Skin epidermis (tissue), 12 donors: ENCODE data around the gene TLE5.
"Not testable (repeated sequence)": the region's sequence is repeated elsewhere in the genome, so short reads cannot be mapped to it uniquely, and the experiment has no call there.

Experiments
- H3K27ac ChIP-seq, 21 experiments: fragments of 200-600 bp; sonication (generic) in 11 of 21; one replicate each; pipeline ENCODE4 v1.5.0; 2020; ENCODE audit warnings: mild to moderate bottlenecking in 3 of 21, inconsistent platforms in 2 of 21, moderate library complexity in 2 of 21
- H3K4me3 ChIP-seq, 7 experiments: fragments of 200-600 bp; sonication (generic) in 2 of 7; one replicate each; pipeline ENCODE4 v1.5.0; 2020; ENCODE audit warnings: inconsistent platforms in 2 of 7, mild to moderate bottlenecking in 2 of 7, moderate library complexity in 1 of 7

The TLE5 gene

DNA sequence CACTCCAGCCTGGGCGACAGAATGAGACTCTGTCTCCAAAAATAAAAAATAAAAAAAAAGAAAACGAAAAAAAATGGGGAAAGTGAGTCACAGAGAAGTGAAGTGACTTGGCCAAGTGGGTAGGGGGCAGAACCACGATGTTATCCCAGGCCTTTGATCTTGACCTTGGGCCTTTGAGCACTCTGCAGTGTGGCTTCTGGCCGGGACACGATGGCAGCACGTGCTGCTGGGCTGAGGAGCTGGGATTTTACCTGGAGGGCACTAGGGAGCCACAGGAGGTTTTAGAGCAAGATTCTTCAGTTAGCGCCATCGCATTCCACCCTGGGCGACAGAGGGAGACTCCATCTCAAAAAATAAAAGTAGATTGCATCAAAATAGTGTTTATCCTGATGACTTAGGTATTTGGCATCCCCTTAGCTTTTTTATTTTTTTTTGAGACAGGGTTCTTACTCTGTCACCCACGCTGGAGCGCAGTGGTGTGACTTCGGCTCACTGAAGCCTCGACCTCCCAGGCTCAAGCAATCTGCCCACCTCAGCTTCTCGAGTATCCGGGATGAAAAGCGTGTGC is 4.3 kb upstream of the TLE5 start:
- H3K4me3 ChIP-seq = no peak overlapping the region
- H3K27ac ChIP-seq = no peak overlapping the region

DNA sequence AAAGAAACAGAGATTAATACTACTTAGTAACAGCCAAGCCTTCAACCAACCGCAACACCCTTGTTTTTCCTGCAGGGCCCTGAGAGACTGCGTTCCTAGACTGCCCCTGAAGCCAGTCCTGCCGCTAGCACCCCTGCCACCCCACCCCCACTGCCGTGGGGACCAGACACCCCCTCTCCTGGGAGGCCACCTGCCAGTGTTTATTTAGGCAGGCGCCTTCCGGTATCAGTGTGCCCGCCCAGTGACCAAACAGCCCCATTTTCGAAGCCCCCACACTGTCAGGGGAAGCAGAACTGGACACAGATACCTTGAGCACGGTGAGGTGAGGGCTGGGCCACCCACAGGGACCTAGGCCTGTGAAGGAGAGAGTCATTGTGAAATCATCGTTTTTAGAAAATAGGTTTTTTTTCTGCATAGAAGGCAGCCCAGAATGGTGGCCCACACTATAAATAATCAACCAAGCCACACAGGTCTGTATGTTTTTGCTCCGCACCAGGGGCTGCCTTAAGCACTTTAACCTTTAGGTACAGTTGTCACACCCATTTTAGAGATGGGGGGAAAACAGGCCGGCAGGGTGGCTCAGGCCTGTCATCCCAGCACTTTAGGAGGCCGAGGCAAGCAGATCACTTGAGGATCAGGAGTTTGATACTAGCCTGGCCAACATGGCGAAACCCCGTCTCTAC is 3.5 kb upstream of the TLE5 start:
- H3K4me3 ChIP-seq = no peak overlapping the region
- peak overlapping the region in 2 of 21 experiments; percentile 5 to 6 for H3K27ac ChIP-seq

DNA sequence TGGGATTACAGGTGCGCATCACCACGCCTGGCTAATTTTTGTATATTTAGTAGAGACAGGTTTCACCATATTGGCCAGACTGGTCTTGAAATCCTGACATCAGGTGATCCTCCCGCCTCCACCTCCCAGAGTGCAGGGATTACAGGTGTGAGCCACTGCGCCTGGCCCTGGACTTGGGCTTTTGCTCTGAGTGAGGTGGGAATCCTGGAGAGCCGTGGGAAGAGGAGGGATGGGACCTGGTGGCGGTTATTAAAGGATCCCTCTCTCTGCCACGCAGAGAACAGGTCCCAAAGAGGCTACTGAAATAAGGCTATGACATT is 1.7 kb upstream of the TLE5 start:
- no peak overlapping the region for H3K27ac ChIP-seq
- no peak overlapping the region for H3K4me3 ChIP-seq

DNA sequence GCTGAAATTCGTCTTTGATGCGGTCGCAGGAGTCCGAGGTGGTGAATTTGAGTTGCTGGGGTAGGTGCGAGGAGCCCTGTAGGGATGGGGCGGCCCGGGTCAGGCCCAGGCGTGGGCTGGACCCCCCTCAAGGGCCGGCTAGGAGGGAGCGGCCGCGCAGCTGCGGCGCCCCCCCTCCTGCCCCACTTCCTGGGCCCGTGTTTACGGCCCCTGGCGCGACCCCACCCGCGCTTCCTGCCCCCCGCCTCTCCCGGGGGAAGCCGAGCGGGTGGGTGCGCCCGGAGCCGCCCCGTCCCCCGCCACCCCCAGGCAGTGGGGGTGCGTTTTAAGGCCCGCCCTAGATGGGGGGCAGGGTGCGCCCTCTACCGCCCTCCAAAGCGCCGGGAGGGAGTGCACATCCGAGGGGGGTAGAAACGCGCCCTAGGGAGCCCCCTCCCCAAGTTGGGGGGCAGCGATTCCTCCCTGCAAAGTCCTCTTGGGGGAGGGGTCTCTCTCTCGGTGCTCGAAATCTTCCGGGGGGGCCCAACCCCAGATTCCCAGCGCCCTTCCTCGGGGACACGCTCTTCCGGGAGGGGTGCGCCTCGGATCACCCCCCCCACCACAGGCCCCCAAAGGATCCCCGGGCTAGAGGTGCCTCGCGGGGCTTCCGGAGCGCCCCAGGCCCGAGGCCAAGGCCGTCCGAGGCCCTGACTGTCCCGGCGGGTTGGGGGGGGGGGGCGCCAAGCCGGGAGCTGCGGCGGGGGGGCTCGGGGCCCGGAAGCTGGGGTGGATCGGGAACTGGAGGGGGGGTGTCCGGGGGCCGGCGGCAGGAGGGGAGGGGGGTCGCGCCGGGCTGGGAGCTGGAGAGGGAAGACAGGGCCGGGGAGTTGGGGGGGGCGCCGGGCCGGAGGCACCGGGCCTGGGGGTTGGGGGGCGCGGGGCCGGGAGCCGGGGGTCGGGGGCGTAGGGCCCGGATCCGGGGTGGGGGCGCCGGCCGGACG is 823 bp downstream of the TLE5 start:
- Histone ChIP-seq H3K27ac (peak overlapping the region; percentile 86 to 99 (median 96)), H3K4me3 (peak overlapping the region; percentile 56 to 97 (median 71))

DNA sequence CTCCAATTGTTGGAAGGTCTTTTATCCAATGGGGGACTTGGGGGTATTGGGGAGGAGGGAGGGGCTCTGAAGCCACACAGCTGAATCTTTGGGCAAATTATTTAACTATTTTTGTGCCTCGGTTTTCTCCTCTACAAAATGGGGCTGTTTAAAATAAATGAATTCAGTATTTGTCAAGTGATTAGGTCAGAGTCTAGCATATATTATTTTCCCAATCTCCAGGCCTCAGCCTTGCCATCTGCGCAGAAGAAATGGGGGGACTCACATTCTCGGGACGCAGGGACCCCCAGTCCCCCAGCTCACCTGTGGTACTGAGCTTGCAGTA is 1.5 kb downstream of the TLE5 start:
- Histone ChIP-seq H3K27ac (peak overlapping the region; percentile 86 to 99 (median 96)), H3K4me3 (peak overlapping the region; percentile 56 to 97 (median 71))

DNA sequence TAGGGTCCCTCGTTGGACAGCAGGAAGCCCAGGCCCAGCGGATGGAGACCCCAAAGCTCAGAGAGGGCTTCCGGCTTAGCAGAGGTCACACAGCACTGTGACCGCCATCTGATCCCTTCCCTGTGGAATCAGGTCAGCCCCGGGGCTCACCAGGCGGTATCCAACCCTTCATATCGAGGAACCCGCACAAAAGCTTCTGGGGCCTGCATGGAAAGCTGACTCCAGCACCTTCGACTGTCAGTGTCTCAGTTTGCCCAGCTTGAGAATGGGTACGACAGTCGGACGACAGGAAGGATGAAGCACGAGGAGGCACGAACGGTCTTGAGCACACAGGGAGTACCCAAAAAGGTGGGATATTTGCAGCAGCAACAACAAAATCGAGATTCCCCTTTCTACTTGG is 2.6 kb downstream of the TLE5 start:
- Histone ChIP-seq H3K27ac (peak overlapping the region in 3 of 21 experiments; percentile 37 to 97 (median 95)), H3K4me3 (no peak overlapping the region)

DNA sequence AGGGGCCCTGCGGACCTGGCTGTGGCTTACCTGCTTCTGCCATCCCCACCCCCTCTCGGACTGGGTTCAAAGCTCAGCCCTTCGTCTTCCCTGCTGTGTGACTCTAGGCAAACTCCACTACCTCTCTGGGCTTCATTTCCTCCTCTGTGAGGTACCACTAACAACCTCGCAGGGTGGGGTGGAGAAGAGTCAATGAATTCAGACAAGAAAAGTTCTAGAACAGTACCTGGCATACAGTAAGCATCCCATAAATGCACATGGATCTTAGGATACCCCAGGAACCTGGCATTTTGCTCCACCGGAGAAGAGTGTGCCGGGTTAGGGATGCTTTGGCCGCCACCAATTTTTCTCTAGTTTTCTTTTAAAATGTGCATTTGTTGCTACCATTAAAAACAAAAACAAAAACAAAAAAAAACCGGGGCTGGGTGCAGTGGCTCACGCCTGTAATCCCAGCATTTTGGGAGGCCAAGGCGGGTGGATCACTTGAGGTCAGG is 3.4 kb downstream of the TLE5 start:
- H3K27ac ChIP-seq = peak overlapping the region in 6 of 21 experiments; percentile 47 to 80 (median 66)
- H3K4me3 ChIP-seq = no peak overlapping the region

DNA sequence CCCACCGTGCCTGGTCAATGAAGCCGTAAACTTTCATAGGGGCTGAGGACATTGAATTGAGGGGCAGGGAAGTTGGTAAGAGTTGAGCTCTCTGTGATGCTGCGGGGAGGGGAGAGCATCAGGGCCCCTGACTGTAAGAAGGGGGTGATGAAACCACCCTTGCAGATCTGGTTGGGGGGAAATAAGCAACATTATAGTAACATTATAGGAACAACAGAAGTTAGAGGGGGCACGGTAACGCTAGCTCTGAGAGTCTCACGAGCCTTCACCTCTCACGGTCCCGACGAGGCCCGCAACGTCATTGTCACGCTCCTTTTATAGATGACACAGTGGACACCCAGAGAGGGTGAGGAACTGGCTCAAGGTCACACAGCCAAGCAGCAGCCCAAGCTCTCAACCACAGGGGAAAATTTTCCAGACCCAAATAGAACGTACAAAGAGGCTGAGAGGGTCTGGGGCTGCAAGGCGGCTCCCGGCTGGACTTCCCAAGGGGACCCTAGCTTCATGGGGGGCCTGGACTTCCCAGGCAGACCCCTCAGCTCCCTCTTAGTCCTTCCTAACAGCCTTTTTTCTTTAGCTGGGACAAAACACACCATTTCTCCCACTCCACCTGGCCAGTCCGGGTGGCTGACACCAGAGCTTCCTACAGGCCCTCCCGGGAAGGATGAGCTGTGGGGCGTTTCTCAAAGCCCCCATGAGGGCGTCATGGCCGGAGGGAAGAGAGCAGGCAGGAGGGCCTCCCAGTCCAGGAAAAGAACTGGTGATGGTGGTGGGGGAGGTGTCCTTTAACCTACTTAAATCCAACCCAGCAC is 4.1 kb downstream of the TLE5 start:
- no peak overlapping the region for H3K4me3 ChIP-seq
- H3K27ac ChIP-seq = peak overlapping the region in 10 of 21 experiments; percentile 47 to 80 (median 66)

DNA sequence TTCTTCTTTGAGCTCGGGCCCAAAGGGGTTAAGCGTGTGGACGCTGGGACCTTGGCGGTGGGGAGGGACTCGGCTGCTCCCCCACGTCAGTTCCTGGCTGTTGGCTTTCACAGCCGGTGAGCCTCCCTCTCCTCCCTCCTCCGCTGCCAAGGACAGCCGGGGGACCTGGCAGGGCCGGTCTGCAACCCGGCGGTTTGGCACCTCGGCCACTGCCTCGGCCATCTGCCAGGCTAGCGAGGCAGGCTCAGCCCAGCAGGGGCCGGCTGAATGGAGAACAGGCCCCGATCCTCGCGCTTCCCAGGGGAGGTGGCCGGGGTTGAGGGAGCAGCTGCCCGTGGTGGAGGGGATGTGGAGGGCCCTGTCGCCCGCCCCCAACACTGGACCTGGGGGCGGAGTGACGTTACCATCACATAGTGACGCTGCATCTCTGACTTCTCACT is 5.0 kb downstream of the TLE5 start:
- H3K4me3 ChIP-seq = no peak overlapping the region
- peak overlapping the region in 11 of 21 experiments; percentile 2 to 80 (median 61) for H3K27ac ChIP-seq

DNA sequence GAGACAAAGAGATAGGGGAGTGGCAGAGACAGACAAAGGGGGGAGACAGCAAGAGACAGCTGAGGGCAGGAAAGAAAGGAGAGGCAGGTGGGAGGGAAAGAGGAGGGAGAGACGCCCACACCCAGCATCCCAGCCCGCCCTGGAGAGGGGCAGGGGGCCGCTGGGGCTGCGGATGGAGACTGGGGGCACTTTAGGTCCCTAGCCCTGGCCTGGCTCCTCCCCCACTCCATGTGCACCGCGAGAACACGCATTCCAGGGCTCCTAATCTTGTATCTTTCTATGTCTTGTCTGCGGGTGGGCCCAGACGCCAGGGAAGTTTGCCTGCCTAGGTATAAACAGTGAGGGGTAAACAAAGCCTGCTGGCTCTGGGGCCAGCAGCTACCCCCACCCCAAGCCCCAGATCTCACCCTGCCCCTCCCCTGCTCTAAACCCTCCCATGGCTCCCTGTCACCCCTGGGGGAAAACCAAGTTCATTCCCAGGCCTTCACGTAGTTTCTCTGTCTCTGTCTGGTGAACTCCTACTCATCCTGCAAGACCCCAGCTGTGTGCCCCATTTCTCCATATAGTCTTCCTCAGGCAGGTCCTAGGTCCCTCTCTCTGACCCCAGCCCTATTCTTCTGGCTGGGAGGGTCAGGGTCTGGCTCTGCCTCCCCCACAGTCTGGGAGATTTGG is 5.7 kb downstream of the TLE5 start:
- H3K4me3 ChIP-seq = no peak overlapping the region
- H3K27ac ChIP-seq = peak overlapping the region in 10 of 21 experiments; percentile 47 to 85 (median 72)

DNA sequence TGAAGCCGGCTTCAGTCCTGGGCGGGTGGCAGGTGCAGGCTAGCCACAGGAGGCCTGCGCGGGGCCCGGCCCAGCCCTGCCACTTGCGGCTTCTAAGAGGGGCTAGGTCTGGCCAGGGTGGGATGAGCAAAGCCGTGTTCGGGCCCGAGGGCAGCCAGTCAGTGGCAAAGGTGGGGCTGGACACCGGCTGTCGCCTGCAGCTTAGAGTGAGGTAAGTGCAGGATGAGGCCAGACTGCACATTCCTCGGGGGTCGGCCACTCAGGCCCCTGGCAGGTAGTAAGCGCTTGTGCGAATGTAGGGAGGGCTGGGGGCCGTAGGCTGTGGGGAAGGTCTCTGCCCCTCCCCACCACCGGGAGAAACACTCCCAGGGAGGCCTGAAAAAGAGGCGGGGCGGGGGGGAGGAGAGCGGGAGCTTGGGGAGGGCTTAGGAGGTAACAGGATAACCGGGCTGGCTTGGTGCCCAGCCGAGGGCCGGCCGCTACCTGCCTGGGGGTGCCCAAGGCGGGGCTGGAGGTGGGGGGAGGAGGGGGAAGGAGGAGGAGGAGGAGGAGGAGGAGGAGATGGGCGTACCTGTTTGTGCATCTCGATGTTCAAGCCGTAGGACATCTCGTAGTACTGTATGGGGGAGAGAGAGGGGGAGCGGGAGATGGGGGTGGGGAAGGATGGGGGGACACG is 6.4 kb downstream of the TLE5 start:
- peak overlapping the region in 19 of 21 experiments; percentile 4 to 85 (median 61) for H3K27ac ChIP-seq
- H3K4me3 ChIP-seq = no peak overlapping the region

DNA sequence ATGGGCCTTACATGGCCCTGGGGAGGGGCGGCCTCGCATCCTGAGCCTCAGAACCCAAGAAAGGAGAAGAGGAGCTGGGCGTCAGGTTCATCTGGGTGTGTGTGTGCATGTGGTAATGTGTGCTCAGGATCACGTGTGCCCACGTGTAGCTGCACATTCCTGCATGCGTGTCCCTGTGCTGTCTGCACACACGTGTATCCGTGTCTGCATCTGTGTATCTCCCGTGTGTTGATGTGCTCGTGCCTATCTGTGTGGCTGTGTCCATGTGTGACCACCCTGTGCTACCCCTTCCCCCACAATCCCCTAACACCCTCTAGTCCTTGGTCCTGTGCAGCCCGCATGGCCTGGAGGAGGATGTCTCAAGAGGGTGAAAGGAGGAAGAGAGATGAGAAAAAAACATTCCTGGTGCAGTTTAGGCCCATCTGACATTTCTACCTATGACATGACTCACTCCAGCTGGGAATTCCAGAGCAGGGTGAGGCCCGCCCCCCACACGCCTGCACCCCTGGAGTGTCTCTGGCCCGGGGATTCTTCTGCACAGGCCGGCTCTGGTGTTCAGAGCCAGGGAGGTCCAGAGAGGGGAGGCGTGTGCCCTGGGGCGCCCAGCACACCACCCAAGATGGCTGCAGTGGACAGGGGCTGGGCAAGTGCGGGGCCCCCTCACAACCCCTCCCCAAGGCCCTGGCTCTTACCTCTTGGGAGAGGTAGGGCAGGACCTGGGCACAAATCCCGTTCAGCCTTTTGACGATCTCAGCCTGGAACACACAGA is 7.1 kb downstream of the TLE5 start:
- Histone ChIP-seq H3K27ac (peak overlapping the region in 19 of 21 experiments; percentile 4 to 85 (median 58)), H3K4me3 (no peak overlapping the region)

DNA sequence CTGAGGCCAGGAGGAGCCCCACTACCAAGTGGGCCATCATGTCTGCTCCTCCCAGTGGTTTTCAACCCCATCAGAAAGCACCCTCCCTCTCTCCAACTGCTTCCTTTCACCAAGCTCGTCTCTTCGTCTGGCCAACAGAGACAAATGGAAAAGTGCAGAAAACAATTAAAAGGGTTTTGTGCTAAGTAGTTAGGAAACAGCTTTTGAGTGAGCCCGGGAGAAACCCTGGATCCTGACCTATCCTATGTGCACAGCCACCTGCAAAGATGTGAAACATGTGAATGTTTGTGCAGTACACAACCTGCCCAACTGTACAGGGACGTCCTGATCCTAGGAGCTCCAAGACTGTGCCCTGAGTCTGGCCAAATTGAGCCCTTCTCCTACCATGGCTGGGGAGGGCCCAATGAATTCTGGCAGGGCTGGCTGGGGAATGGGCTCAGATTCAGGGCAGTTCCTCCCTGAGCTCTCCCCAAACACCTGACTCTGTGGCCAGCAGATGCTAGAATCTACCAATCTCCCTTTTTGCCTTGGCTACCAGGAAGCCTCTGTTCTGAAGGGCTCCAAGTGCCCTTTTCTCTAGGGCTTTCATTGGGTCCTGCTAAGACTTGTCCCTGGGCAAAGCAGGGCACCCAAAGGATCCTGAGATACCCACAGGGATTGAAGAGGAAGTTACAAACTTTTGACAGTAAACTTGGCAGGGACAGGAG is 7.9 kb downstream of the TLE5 start:
- no peak overlapping the region for H3K4me3 ChIP-seq
- H3K27ac ChIP-seq = peak overlapping the region in 12 of 21 experiments; percentile 6 to 85 (median 48)

DNA sequence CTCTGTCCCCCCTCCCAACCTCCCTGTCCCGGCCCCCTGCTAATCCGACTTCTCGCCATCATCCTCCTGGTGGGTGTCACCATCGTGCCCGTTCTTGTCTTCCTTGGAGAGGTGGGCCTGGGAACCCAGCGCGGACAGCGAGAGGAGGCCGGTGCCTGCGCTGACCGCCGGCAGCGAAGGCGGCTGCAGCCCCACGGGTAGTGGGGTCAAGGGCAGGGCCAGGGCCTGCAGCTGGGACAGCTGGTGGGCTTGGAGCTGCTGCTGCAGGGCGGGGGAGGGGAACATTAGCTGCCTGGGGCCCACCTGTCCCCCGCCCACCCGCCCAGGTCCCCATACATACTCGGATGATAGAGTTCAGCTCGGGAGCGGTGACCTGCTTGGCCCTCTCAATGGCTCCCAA is 8.5 kb downstream of the TLE5 start:
- no peak overlapping the region for H3K4me3 ChIP-seq
- peak overlapping the region in 6 of 21 experiments; percentile 29 to 62 (median 53) for H3K27ac ChIP-seq

DNA sequence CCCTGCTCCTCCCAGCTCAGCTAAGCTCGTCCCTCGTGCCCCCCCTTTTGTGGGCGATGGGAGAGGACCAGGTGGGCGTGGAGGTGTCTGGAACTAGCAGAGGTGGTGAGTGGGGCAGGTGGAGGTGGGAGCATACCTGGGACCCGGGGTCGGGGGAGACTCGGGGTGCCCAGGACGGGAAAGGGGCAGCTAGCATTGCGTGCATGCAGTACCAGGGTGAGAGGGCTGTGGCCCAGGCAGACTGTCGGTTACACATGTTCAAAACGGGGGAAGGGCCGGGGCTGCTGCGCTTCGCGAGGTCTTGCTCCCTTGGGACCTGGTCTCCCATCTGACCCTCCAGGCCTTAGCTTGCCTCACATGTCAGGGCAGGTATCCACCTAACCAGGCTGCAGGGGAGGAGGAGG is 9.1 kb downstream of the TLE5 start:
- H3K27ac ChIP-seq = peak overlapping the region in 3 of 21 experiments; percentile 29 to 53 (median 50)

DNA sequence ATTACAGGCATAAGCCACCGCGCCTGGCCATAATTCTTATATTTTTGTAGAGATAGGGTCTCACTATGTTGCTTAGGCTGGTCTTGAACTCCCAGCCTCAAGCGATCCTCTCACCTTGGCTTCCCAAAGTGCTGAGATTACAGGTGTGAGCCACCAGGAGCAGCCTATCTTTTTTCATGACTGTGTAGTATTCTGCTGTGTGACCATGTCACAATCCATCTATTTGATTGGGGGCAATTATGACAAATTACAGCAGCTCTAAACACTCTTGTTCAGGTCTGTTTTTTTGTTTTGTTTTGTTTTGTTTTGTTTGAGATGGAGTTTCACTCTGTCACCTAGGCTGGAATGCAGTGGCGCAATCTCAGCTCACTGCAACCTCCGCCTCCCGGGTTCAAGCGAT is 12.3 kb downstream of the TLE5 start:
- not testable (repeated sequence) for H3K4me3 ChIP-seq

More for the DNA sequence above, 9.1 kb downstream of the TLE5 start:
- no peak overlapping the region for H3K4me3 ChIP-seq

DNA sequence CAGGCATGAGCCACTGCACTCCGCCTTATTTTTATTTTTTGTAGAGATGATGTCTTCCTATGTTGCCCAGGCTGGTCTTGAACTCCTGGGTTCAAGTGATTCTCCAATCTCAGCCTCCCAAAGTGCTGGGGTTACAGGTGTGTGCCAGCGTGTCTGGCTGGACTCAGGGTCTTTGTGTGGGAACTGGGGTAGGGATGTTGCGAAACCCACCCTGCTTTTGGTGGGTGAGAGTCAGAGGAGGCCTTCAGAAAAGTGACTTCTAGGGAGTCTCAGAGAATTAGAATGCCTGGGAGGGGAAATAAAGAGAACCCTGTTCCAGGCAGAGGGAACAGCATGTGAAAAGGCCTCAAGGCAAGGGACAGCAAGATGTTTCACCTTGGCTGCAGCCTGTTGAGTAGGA is 13.2 kb downstream of the TLE5 start:
- no peak overlapping the region for H3K4me3 ChIP-seq

More for the DNA sequence above, 12.3 kb downstream of the TLE5 start:
- H3K27ac ChIP-seq = not testable (repeated sequence)

More for the DNA sequence above, 13.2 kb downstream of the TLE5 start:
- H3K27ac ChIP-seq = no peak overlapping the region
